Measurements from ENCODE around the gene UBE2E2. TPM values are rescaled to one million over a fixed set of nuclear protein-coding genes. Genes with fewer than 3 reads are reported as not detected.

The UBE2E2 gene
- total RNA-seq, 1 experiment from 2014 or later = 54.9 TPM

DNA sequence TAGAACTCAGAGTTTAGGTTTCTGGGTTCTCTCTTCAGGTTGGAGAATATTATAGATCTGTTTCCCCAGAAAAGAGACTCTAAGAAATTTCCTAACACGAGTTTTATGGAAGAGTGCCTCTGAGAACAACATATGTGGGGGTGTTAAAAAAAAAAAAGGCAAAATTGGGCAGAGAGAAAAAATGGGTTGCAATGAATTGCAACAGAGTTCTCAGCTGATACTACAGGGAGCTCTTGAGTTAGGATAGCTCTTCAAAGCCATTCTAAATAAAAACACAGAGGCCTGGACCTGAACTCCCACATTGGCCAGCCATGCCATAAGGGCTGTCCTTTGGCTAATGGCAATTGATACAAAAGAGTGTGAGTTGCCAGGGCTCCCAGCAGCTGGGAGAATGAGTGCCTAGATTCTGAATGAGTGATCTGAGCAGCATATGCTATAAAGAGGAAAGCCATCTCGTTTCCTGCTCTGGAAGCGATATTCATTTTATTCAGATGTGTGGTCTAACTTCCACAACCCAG lies 20.1 kb upstream of the UBE2E2 start:
- no peaks in the 10 kb centered on the region for H3K9me3 Mint-ChIP-seq
- POLR2A ChIA-PET = no interaction called here

DNA sequence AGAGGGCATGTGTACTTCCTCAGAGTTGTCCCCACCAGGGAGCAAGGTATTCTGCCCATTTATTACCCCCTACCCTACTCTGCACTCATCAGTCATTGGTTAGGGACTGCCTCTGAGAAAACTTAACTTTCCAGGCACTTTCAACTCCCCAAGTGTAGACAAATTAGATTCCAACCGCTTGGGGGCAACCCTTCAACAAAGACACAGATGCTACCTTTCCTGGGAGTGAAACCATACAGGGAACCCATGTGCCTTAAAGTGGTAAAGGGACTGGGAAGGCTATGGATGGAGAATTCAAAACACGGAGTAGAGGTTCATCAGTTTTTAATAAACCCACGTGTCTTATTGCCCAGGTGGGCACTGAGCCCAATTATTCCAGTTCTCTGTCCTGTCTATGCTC lies 19.4 kb upstream of the UBE2E2 start:
- CTCF ChIA-PET = no interaction called here
- peak; percentile 50 for DNase-seq (ENCODE audit: low spot score)
- H3K27ac Mint-ChIP-seq = no peak overlapping the region
- TF ChIP-seq NR2C2 (CRISPR knock-in tag; IDR thresholded peaks at IDR 0.05) (no peak), TCF7 (CRISPR knock-in tag; IDR thresholded peaks at IDR 0.05; ENCODE audit: low read depth) (no peak), NFYB (CRISPR knock-in tag; conservative IDR thresholded peaks at IDR 0.05; ENCODE audit: low read depth) (no peak), ESRRA (CRISPR knock-in tag; IDR thresholded peaks at IDR 0.05; ENCODE audit: borderline replicate concordance) (no peak), ZNF232 (CRISPR knock-in tag; IDR thresholded peaks at IDR 0.05) (no peak), FOXJ3 (CRISPR knock-in tag; IDR thresholded peaks at IDR 0.05; ENCODE audit: borderline replicate concordance) (no peak), CREM (CRISPR knock-in tag; IDR thresholded peaks at IDR 0.05) (no peak), TEAD1 (CRISPR knock-in tag; IDR thresholded peaks at IDR 0.05) (peak; percentile 94; the same call in 1 of the 2 replicates)
- TF ChIP-seq, protein P1, sequence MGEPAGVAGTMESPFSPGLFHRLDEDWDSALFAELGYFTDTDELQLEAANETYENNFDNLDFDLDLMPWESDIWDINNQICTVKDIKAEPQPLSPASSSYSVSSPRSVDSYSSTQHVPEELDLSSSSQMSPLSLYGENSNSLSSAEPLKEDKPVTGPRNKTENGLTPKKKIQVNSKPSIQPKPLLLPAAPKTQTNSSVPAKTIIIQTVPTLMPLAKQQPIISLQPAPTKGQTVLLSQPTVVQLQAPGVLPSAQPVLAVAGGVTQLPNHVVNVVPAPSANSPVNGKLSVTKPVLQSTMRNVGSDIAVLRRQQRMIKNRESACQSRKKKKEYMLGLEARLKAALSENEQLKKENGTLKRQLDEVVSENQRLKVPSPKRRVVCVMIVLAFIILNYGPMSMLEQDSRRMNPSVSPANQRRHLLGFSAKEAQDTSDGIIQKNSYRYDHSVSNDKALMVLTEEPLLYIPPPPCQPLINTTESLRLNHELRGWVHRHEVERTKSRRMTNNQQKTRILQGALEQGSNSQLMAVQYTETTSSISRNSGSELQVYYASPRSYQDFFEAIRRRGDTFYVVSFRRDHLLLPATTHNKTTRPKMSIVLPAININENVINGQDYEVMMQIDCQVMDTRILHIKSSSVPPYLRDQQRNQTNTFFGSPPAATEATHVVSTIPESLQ (CRISPR knock-in tag; IDR thresholded peaks at IDR 0.05) = no peak
- TF ChIP-seq, protein P2, sequence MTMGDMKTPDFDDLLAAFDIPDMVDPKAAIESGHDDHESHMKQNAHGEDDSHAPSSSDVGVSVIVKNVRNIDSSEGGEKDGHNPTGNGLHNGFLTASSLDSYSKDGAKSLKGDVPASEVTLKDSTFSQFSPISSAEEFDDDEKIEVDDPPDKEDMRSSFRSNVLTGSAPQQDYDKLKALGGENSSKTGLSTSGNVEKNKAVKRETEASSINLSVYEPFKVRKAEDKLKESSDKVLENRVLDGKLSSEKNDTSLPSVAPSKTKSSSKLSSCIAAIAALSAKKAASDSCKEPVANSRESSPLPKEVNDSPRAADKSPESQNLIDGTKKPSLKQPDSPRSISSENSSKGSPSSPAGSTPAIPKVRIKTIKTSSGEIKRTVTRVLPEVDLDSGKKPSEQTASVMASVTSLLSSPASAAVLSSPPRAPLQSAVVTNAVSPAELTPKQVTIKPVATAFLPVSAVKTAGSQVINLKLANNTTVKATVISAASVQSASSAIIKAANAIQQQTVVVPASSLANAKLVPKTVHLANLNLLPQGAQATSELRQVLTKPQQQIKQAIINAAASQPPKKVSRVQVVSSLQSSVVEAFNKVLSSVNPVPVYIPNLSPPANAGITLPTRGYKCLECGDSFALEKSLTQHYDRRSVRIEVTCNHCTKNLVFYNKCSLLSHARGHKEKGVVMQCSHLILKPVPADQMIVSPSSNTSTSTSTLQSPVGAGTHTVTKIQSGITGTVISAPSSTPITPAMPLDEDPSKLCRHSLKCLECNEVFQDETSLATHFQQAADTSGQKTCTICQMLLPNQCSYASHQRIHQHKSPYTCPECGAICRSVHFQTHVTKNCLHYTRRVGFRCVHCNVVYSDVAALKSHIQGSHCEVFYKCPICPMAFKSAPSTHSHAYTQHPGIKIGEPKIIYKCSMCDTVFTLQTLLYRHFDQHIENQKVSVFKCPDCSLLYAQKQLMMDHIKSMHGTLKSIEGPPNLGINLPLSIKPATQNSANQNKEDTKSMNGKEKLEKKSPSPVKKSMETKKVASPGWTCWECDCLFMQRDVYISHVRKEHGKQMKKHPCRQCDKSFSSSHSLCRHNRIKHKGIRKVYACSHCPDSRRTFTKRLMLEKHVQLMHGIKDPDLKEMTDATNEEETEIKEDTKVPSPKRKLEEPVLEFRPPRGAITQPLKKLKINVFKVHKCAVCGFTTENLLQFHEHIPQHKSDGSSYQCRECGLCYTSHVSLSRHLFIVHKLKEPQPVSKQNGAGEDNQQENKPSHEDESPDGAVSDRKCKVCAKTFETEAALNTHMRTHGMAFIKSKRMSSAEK (CRISPR knock-in tag; IDR thresholded peaks at IDR 0.05; ENCODE audit: borderline replicate concordance) = no peak
- TF ChIP-seq, protein P3, sequence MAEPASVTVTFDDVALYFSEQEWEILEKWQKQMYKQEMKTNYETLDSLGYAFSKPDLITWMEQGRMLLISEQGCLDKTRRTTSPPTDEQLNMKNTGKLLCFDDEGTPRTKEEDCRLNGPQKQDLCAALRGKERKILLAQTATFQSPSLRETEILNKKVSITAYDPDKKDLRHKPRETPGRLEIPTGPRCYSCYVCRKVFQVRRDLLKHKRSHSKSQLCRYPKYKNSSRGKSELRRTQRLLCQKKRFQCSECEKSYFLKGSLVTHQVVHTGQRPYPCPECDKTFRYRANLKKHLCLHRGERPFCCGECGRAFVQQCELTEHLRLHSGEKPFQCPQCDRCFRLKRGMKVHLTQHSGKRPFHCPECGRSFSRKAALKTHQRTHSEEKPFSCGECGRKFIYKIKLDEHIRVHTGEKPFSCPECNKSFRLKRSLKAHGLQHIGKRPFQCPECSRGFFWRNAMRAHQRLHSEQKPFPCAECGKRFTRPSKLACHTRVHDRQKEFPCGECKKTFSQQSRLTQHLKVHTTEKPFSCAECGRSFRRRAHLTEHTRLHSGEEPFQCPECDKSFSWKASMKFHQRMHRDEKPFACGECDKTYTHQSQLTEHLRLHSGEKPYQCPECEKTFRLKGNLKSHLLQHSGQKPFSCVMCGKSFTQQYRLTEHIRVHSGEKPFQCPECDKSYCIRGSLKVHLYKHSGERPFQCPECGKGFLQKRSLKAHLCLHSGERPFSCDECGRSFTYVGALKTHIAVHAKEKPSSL (CRISPR knock-in tag; conservative IDR thresholded peaks at IDR 0.05) = no peak
- TF ChIP-seq, protein P4, sequence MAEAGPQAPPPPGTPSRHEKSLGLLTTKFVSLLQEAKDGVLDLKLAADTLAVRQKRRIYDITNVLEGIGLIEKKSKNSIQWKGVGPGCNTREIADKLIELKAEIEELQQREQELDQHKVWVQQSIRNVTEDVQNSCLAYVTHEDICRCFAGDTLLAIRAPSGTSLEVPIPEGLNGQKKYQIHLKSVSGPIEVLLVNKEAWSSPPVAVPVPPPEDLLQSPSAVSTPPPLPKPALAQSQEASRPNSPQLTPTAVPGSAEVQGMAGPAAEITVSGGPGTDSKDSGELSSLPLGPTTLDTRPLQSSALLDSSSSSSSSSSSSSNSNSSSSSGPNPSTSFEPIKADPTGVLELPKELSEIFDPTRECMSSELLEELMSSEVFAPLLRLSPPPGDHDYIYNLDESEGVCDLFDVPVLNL (CRISPR knock-in tag; IDR thresholded peaks at IDR 0.05; ENCODE audit: borderline replicate concordance, low read depth) = no peak
- TF ChIP-seq, protein P5, sequence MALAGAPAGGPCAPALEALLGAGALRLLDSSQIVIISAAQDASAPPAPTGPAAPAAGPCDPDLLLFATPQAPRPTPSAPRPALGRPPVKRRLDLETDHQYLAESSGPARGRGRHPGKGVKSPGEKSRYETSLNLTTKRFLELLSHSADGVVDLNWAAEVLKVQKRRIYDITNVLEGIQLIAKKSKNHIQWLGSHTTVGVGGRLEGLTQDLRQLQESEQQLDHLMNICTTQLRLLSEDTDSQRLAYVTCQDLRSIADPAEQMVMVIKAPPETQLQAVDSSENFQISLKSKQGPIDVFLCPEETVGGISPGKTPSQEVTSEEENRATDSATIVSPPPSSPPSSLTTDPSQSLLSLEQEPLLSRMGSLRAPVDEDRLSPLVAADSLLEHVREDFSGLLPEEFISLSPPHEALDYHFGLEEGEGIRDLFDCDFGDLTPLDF (CRISPR knock-in tag; IDR thresholded peaks at IDR 0.05) = no peak
- TF ChIP-seq, protein P6, sequence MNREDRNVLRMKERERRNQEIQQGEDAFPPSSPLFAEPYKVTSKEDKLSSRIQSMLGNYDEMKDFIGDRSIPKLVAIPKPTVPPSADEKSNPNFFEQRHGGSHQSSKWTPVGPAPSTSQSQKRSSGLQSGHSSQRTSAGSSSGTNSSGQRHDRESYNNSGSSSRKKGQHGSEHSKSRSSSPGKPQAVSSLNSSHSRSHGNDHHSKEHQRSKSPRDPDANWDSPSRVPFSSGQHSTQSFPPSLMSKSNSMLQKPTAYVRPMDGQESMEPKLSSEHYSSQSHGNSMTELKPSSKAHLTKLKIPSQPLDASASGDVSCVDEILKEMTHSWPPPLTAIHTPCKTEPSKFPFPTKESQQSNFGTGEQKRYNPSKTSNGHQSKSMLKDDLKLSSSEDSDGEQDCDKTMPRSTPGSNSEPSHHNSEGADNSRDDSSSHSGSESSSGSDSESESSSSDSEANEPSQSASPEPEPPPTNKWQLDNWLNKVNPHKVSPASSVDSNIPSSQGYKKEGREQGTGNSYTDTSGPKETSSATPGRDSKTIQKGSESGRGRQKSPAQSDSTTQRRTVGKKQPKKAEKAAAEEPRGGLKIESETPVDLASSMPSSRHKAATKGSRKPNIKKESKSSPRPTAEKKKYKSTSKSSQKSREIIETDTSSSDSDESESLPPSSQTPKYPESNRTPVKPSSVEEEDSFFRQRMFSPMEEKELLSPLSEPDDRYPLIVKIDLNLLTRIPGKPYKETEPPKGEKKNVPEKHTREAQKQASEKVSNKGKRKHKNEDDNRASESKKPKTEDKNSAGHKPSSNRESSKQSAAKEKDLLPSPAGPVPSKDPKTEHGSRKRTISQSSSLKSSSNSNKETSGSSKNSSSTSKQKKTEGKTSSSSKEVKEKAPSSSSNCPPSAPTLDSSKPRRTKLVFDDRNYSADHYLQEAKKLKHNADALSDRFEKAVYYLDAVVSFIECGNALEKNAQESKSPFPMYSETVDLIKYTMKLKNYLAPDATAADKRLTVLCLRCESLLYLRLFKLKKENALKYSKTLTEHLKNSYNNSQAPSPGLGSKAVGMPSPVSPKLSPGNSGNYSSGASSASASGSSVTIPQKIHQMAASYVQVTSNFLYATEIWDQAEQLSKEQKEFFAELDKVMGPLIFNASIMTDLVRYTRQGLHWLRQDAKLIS (CRISPR knock-in tag; IDR thresholded peaks at IDR 0.05; ENCODE audit: borderline replicate concordance) = no peak

More for the DNA sequence above, 20.1 kb upstream of the UBE2E2 start:
- no peak overlapping the region for H3K4me3 Mint-ChIP-seq
- TF ChIP-seq RELA (CRISPR knock-in tag; IDR thresholded peaks at IDR 0.05; ENCODE audit: borderline replicate concordance) (no peak), ZNF671 (CRISPR knock-in tag; IDR thresholded peaks at IDR 0.05) (no peak)
- TF ChIP-seq, protein P7, sequence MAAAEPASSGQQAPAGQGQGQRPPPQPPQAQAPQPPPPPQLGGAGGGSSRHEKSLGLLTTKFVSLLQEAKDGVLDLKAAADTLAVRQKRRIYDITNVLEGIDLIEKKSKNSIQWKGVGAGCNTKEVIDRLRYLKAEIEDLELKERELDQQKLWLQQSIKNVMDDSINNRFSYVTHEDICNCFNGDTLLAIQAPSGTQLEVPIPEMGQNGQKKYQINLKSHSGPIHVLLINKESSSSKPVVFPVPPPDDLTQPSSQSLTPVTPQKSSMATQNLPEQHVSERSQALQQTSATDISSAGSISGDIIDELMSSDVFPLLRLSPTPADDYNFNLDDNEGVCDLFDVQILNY (CRISPR knock-in tag; IDR thresholded peaks at IDR 0.05) = no peak
- TF ChIP-seq, protein P8, sequence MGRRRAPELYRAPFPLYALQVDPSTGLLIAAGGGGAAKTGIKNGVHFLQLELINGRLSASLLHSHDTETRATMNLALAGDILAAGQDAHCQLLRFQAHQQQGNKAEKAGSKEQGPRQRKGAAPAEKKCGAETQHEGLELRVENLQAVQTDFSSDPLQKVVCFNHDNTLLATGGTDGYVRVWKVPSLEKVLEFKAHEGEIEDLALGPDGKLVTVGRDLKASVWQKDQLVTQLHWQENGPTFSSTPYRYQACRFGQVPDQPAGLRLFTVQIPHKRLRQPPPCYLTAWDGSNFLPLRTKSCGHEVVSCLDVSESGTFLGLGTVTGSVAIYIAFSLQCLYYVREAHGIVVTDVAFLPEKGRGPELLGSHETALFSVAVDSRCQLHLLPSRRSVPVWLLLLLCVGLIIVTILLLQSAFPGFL (CRISPR knock-in tag; IDR thresholded peaks at IDR 0.05; ENCODE audit: borderline replicate concordance) = no peak
- CTCF ChIA-PET = no interaction called here
- H3K4me1 Mint-ChIP-seq = peaks cover 22% of the 10 kb centered on the region
- no peaks in the 10 kb centered on the region for H3K27me3 Mint-ChIP-seq (ENCODE audit: low read depth)
- no peak overlapping the region for H3K27ac Mint-ChIP-seq
- ATAC-seq = no peak
- no peaks in the 10 kb centered on the region for H3K36me3 Mint-ChIP-seq
- DNase-seq (ENCODE audit: low spot score) = no peak

More for the DNA sequence above, 19.4 kb upstream of the UBE2E2 start:
- no peak overlapping the region for H3K4me3 Mint-ChIP-seq
- peaks cover 22% of the 10 kb centered on the region for H3K4me1 Mint-ChIP-seq
- no peaks in the 10 kb centered on the region for H3K27me3 Mint-ChIP-seq (ENCODE audit: low read depth)
- POLR2A ChIA-PET = no interaction called here
- no peaks in the 10 kb centered on the region for H3K9me3 Mint-ChIP-seq
- no peaks in the 10 kb centered on the region for H3K36me3 Mint-ChIP-seq
- peak; percentile 100 for ATAC-seq

Measured in WTC11 (cell line).